Peyer's patch (tissue), 4 donors: ENCODE data around the gene ATP13A3.

Experiments
- CTCF ChIP-seq, 6 experiments: fragments of 450-650 bp in 4 of 6; fragments of 200-600 bp in 2 of 6; sonication (generic) in 1 of 6; IDR thresholded peaks; one replicate each; pipeline ENCODE4 v1.5.1; 2017 to 2019; ENCODE audit warnings: antibody characterized with exemption in 6 of 6, mild to moderate bottlenecking in 3 of 6, moderate library complexity in 1 of 6
- POLR2A ChIP-seq, 2 donors: fragments of 450-650 bp; IDR thresholded peaks; one replicate each; pipeline ENCODE4 v1.5.1; 2017; ENCODE audit warnings: antibody characterized with exemption in 2 of 2, mild to moderate bottlenecking in 2 of 2, moderate library complexity in 2 of 2

- TF ChIP-seq CTCF (IDR thresholded peaks at IDR 0.05): no peak
- no peak for TF ChIP-seq POLR2A (IDR thresholded peaks at IDR 0.05)
Observed at GRCh38 chr3:194475138-194475932, 11.5 kb downstream of the ATP13A3 start.
